ENCODE data around the gene KLC1. TPM values are rescaled to one million over a fixed set of nuclear protein-coding genes. Genes with fewer than 3 reads are reported as not detected.

The KLC1 gene
- total RNA-seq, 6 experiments from 2014 or later = 179 to 204 (median 189) TPM

DNA sequence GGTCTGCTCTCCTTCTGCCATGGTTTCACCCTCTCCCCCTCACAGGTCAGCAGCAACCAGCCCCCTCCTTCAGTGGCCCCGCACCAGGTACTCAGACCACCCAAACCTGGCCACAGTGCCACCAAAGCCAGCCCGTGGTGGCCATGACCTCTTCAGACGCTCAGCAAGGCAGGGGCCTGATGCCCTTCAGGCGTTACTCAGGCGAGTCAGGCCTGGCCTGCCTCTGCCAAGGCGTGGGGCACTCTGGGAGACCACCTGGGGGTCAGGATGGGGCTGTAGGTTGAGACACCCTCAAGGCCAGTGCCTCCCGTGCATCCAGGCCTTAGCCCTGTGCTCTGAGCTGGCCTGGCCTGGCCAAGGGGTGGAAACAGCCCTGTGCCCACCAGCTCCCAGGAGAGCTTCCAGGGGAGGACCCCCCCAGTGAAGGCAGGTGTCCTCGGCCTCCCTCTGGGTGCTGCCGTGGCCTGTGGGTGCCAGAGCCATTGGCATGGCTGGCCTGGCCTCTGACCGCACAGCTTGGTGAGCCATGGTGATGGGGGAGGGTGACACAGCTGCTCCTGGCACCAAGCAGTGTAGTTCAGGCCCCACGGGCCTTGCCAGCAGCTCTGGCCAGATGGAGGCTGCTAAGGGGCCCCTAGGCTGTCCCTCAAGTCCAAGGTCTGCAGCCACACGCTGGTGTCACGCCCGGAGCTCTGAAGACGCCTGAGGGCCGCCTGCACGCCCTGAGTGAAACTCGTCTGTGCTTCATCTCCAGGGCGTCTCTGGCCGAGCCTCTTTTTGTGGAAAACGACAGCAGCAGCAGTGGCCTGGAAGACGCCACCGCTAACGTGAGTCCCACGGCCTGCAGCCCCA lies 71.1 kb downstream of the KLC1 start:
- peaks cover 12% of the 10 kb centered on the region; the same call in 1 of the 2 replicates for H3K9me3 Mint-ChIP-seq
- H3K27me3 Mint-ChIP-seq (ENCODE audit: insufficient read depth) = peaks cover 28% of the 10 kb centered on the region
- H3K4me3 Mint-ChIP-seq = no peak overlapping the region; the same call in 1 of the 2 replicates
- TF ChIP-seq, protein P1, sequence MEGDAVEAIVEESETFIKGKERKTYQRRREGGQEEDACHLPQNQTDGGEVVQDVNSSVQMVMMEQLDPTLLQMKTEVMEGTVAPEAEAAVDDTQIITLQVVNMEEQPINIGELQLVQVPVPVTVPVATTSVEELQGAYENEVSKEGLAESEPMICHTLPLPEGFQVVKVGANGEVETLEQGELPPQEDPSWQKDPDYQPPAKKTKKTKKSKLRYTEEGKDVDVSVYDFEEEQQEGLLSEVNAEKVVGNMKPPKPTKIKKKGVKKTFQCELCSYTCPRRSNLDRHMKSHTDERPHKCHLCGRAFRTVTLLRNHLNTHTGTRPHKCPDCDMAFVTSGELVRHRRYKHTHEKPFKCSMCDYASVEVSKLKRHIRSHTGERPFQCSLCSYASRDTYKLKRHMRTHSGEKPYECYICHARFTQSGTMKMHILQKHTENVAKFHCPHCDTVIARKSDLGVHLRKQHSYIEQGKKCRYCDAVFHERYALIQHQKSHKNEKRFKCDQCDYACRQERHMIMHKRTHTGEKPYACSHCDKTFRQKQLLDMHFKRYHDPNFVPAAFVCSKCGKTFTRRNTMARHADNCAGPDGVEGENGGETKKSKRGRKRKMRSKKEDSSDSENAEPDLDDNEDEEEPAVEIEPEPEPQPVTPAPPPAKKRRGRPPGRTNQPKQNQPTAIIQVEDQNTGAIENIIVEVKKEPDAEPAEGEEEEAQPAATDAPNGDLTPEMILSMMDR (IDR thresholded peaks at IDR 0.05) = no peak
- H3K36me3 Mint-ChIP-seq (ENCODE audit: low read depth) = peaks cover 24% of the 10 kb centered on the region
- peaks cover 9% of the 10 kb centered on the region for H3K4me1 Mint-ChIP-seq (ENCODE audit: low read depth)
- no peak for DNase-seq
- 0 out of 2 replicates have a peak overlapping the region, but pooled peaks have one; percentile 13 for H3K27ac Mint-ChIP-seq

GRCh38 chr14:103700753-103701490 lies 71.9 kb downstream of the KLC1 start:
- TF ChIP-seq, protein P1 (IDR thresholded peaks at IDR 0.05) = no peak
- peaks cover 9% of the 10 kb centered on the region for H3K4me1 Mint-ChIP-seq (ENCODE audit: low read depth)
- DNase-seq = no peak
- peaks cover 27% of the 10 kb centered on the region for H3K27me3 Mint-ChIP-seq (ENCODE audit: insufficient read depth)
- H3K36me3 Mint-ChIP-seq (ENCODE audit: low read depth) = peaks cover 24% of the 10 kb centered on the region
- peaks cover 13% of the 10 kb centered on the region; the same call in 1 of the 2 replicates for H3K9me3 Mint-ChIP-seq
- no peak overlapping the region for H3K27ac Mint-ChIP-seq
- no peak overlapping the region for H3K4me3 Mint-ChIP-seq

DNA sequence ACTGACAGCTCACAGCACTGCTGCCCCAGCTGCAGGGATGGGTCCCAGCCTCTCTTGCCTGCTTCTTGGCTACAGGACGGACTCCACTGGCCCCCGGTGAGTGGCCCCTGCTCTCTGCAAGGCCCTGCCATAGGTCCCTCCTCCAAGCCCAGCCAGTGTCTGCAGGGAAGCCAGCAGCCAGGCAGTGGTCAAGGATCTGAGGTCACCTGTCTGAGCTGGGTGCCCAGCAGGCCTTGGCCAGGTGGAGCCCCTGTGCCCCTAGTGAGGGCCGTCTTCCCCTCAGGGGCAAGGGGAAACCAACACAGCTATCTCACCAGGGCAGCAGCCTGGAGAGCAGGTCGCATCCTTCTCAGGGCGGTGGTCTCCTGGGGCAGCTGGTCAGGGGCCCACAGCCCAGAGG lies 73.1 kb downstream of the KLC1 start:
- Mint-ChIP-seq H3K27ac (peak overlapping the region; percentile 53; the same call in 1 of the 2 replicates), H3K4me1 (ENCODE audit: low read depth) (no peaks in the 10 kb centered on the region; the same call in 1 of the 2 replicates), H3K9me3 (peaks cover 13% of the 10 kb centered on the region; the same call in 1 of the 2 replicates), H3K27me3 (ENCODE audit: insufficient read depth) (peaks cover 29% of the 10 kb centered on the region), H3K36me3 (ENCODE audit: low read depth) (peaks cover 24% of the 10 kb centered on the region), H3K4me3 (peak overlapping the region; percentile 17; the same call in 1 of the 2 replicates)
- no peak for DNase-seq
- TF ChIP-seq, protein P1 (IDR thresholded peaks at IDR 0.05) = no peak

DNA sequence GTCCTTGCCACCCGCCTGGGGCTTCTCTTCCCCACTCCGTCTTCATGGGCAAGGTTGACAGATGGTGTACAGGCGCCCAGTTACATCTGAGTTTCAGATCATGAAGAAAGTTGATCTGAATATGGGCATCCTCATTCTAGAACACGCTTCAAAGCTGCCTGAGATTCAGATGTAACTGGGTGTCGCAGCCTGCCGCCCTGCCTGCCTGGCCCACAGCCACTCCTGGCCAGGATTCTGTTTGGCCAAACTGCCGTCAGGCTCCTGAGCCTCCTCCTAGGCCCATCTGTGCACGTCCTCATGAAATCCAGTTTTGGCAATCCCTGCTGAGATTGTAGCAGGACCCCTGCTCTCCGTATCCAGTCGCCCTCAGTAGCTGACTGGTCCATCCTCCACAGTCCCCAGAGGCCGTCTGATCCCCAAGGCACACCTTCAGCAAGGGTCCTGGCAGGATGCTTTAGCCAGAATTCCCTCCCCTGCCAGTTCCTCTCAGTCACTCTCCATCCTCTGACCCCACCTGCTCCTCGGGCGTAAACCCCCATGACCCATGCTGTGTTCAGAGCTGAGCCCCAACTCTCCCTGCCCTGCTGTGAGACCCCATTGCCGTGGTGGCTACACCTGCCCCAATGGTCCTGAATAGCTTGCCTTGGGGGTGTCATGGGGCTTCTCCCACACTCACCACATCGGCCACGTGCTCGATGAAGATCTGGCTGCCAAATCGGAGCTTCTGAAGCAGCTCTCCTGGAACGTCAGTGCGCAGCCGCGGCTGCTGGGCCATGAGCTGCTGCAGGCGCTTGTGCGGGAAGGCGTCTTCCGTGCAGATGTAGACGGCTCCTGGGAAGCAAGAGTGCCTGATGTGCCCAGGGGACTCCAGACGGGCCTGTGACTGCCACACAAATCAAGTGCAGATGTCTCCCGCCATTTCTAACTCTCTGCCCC lies 73.8 kb downstream of the KLC1 start:
- H3K36me3 Mint-ChIP-seq (ENCODE audit: low read depth) = peaks cover 20% of the 10 kb centered on the region
- H3K4me3 Mint-ChIP-seq = no peak overlapping the region
- H3K27me3 Mint-ChIP-seq (ENCODE audit: insufficient read depth) = peaks cover 26% of the 10 kb centered on the region
- TF ChIP-seq, protein P1 (IDR thresholded peaks at IDR 0.05) = no peak
- H3K27ac Mint-ChIP-seq = peak overlapping the region; percentile 53
- H3K9me3 Mint-ChIP-seq = peaks cover 13% of the 10 kb centered on the region; the same call in 1 of the 2 replicates
- H3K4me1 Mint-ChIP-seq (ENCODE audit: low read depth) = no peaks in the 10 kb centered on the region
- no peak for DNase-seq

Data from HFFc6 (cell line).